ENCODE data around the gene MYO1D. TPM values are rescaled to one million over a fixed set of nuclear protein-coding genes. Genes with fewer than 3 reads are reported as not detected.

Gene MYO1D
- total and polyA plus RNA-seq, 2 donors (not counting 3 experiments of a cell fraction or from before 2014, with no cell fraction given) = 37.8 to 85.5 TPM

DNA sequence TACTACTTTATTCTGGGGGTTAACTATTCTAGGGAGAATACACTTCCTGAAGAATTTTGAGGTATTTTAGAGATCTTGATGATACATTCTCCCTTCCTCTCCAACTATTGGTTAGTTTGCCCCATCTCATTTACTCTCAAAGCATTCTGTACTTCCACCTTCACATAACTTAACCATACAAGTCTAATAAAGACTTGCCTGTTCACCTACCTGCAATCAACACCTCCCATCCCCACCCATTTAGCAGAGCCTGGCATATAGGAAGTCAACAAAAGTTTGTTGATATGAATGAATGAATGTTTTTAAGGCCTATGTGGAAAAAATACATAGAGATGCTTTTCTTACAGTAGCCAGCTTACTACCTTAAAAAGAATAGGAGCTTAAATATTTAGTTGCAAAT, 50.8 kb downstream of the MYO1D start:
- no peak for TF ChIP-seq JUN (IDR thresholded peaks at IDR 0.05; ENCODE audit: borderline replicate concordance, insufficient read depth, insufficient read length, low read depth)
- no peak for TF ChIP-seq EZH2 (IDR thresholded peaks at IDR 0.05; ENCODE audit: borderline replicate concordance, low read depth, low read length, severe bottlenecking)
- TF ChIP-seq MYC (IDR thresholded peaks at IDR 0.05; ENCODE audit: low read depth, low read length) = no peak
- ChIA-PET POLR2A (no interaction called here), CTCF (interaction anchor here (1.4 to 2.5 kb wide), 2 partner anchors 43 to 50 kb away, joined by 7 to 16 read pairs; partner anchors contain the start of gene MYO1D)
- Histone ChIP-seq H3K4me2 (ENCODE audit: insufficient read depth, low read length) (no peak overlapping the region), H4K20me1 (replicated peaks; ENCODE audit: control insufficient read depth, extremely low read depth, insufficient read depth, low read length) (peaks cover 8% of the 10 kb centered on the region), H3K27ac (ENCODE audit: insufficient read depth, low read depth, low read length) (no peak overlapping the region), H3K9me1 (replicated peaks; ENCODE audit: control insufficient read depth, extremely low read depth, insufficient read depth, low read length) (no peaks in the 10 kb centered on the region), H3K36me3 (ENCODE audit: control insufficient read depth in 2 of 2, extremely low read depth in 1 of 2, insufficient read depth in 2 of 2, low read length in 2 of 2) (no peaks in the 10 kb centered on the region), H3K9me3 (replicated peaks; ENCODE audit: control insufficient read depth, insufficient read depth, low read length) (no peaks in the 10 kb centered on the region), H3K4me1 (ENCODE audit: control insufficient read depth, extremely low read depth, insufficient read depth, low read length) (peaks cover 22% of the 10 kb centered on the region), H2AFZ (ENCODE audit: low read depth, low read length) (no peak overlapping the region), H3K9ac (replicated peaks; ENCODE audit: extremely low read depth, insufficient read depth, low read length) (no peak overlapping the region), H3K27me3 (ENCODE audit: control insufficient read depth in 2 of 2, insufficient read depth in 2 of 2, low read length in 2 of 2) (no peaks in the 10 kb centered on the region), H3K4me3 (replicated peaks in 1 of 3; ENCODE audit: insufficient read depth in 1 of 3, low read depth in 1 of 3, low read length in 3 of 3) (no peak overlapping the region), H3K79me2 (ENCODE audit: control insufficient read depth, insufficient read depth, low read length) (peaks cover 4% of the 10 kb centered on the region)
- intact Hi-C loops (cut with micrococcal nuclease) = no loop called here
- no TSS peak for BruUV-seq (replicated peaks)
- dilution Hi-C loops (cut with MboI; ENCODE audit: extremely low pct_ligation_motif_present, low sequenced_read_pairs) = no loop called here
- DNase-seq (ENCODE audit: low read depth, low spot score) (no peak), FAIRE-seq (no peak)

DNA sequence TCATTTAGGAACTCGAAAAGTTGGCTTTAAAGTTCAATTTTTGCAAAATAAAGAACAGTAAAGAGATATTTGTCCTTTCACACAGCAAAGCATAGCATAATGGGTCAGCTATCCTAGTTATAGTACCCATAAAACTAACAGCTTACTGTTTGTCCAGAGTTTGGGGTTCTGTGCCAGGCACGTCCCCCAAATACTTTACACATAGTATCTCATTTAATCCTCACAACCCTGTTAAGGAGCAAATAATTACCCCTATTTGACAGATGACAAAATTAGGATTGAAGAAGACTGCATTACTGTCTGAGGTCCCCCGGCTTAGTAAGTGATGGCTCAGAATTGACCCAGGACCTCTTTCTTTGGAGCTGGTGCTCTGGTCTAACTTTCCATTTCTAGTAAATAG, 52.6 kb downstream of the MYO1D start:
- H4K20me1 ChIP-seq (replicated peaks; ENCODE audit: control insufficient read depth, extremely low read depth, insufficient read depth, low read length) = peaks cover 8% of the 10 kb centered on the region
- H3K4me3 ChIP-seq (replicated peaks in 1 of 3; ENCODE audit: insufficient read depth in 1 of 3, low read depth in 1 of 3, low read length in 3 of 3) = no peak overlapping the region
- no peaks in the 10 kb centered on the region for H3K9me3 ChIP-seq (replicated peaks; ENCODE audit: control insufficient read depth, insufficient read depth, low read length)
- no peaks in the 10 kb centered on the region for H3K9me1 ChIP-seq (replicated peaks; ENCODE audit: control insufficient read depth, extremely low read depth, insufficient read depth, low read length)
- dilution Hi-C loops (cut with MboI; ENCODE audit: extremely low pct_ligation_motif_present, low sequenced_read_pairs) (no loop called here), intact Hi-C loops (cut with micrococcal nuclease) (no loop called here)
- peaks cover 28% of the 10 kb centered on the region for H3K4me1 ChIP-seq (ENCODE audit: control insufficient read depth, extremely low read depth, insufficient read depth, low read length)
- H3K36me3 ChIP-seq (ENCODE audit: control insufficient read depth in 2 of 2, extremely low read depth in 1 of 2, insufficient read depth in 2 of 2, low read length in 2 of 2) = no peaks in the 10 kb centered on the region
- BruUV-seq (replicated peaks) = no TSS peak
- DNase-seq (ENCODE audit: low read depth, low spot score) = no peak
- FAIRE-seq = no peak
- TF ChIP-seq JUN (IDR thresholded peaks at IDR 0.05; ENCODE audit: borderline replicate concordance, insufficient read depth, insufficient read length, low read depth) (no peak), FOS (IDR thresholded peaks at IDR 0.05; ENCODE audit: borderline replicate concordance, insufficient read depth, low read length) (no peak), POLR2AphosphoS5 (IDR thresholded peaks at IDR 0.05; ENCODE audit: insufficient read depth, low read depth, low read length) (no peak)
- peaks cover 8% of the 10 kb centered on the region for H3K79me2 ChIP-seq (ENCODE audit: control insufficient read depth, insufficient read depth, low read length)
- ChIA-PET POLR2A (interaction anchor here (0.6 kb wide), 1 partner anchor 10 kb away, joined by 3 read pairs; no protein-coding TSS in a partner anchor), CTCF (interaction anchor here (0.6 to 2.5 kb wide), 4 partner anchors 18 to 85 kb away, joined by 3 to 16 read pairs (median 4); partner anchors contain the start of gene MYO1D)
- H3K27me3 ChIP-seq (ENCODE audit: control insufficient read depth in 2 of 2, insufficient read depth in 2 of 2, low read length in 2 of 2) = no peaks in the 10 kb centered on the region
- no peak overlapping the region for H3K9ac ChIP-seq (replicated peaks; ENCODE audit: extremely low read depth, insufficient read depth, low read length)
- H3K4me2 ChIP-seq (ENCODE audit: insufficient read depth, low read length) = no peak overlapping the region
- no peak overlapping the region for H2AFZ ChIP-seq (ENCODE audit: low read depth, low read length)
- H3K27ac ChIP-seq (ENCODE audit: insufficient read depth, low read depth, low read length) = no peak overlapping the region
